Neural cell (in vitro differentiated cells): Measurements from ENCODE around the gene SLC36A1.

Experiments
- CTCF ChIP-seq: fragments of 450-650 bp; IDR thresholded peaks from 2 replicates; pipeline ENCODE4 v1.5.1; 2014; ENCODE audit warnings: antibody characterized with exemption, mild to moderate bottlenecking, moderate library complexity; ENCODE audit not compliant: poor library complexity, severe bottlenecking
- EP300 ChIP-seq: fragments of 450-650 bp; conservative IDR thresholded peaks from 2 replicates; pipeline ENCODE4 v1.6.1; 2014; ENCODE audit warnings: antibody characterized with exemption, mild to moderate bottlenecking, moderate library complexity; ENCODE audit not compliant: poor library complexity, severe bottlenecking
- EZH2 ChIP-seq: fragments of 200-600, 300-800 bp; shearing (Covaris generic), sonication (generic); IDR thresholded peaks from 2 replicates; pipeline ENCODE4 v1.6.1; 2014; ENCODE audit warnings: antibody characterized with exemption, low read length, borderline replicate concordance, mild to moderate bottlenecking; ENCODE audit not compliant: insufficient read depth, poor library complexity, severe bottlenecking
- MXI1 ChIP-seq: fragments of 450-650 bp; conservative IDR thresholded peaks from 2 replicates; pipeline ENCODE4 v1.6.1; 2014; ENCODE audit warnings: antibody characterized with exemption, mild to moderate bottlenecking; ENCODE audit not compliant: poor library complexity, severe bottlenecking
- POLR2AphosphoS5 ChIP-seq: IDR thresholded peaks from 2 replicates; pipeline ENCODE4 v1.6.1; 2012
- RAD21 ChIP-seq: fragments of 450-650 bp; conservative IDR thresholded peaks from 2 replicates; pipeline ENCODE4 v1.6.1; 2014; ENCODE audit warnings: antibody characterized with exemption, mild to moderate bottlenecking, moderate library complexity

DNA sequence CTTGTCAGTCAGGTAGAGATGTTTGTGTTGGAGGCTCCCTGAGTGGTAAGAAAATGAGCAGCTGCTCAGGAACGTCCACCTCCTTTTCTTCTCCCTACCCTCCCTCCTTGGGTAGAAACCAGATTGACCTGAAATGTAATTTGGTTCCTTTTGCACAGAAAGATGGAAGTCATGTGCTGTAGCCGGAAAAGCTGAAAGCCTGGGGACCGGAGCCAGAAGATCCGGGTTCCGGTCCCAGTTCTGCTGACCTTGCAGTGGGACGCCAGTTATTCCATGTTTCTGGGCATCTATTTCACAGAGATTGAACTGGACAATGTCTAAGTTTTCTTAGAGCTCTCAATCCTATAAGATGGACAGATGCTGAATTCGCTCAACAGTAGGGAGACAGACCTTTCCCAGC, 40.1 kb downstream of the SLC36A1 start:
- TF ChIP-seq CTCF: no peak
- no peak for TF ChIP-seq POLR2AphosphoS5
- TF ChIP-seq MXI1: no peak
- no peak for TF ChIP-seq RAD21
- no peak for TF ChIP-seq EZH2
- no peak for TF ChIP-seq EP300
